Esophagus muscularis mucosa (tissue), 3 donors: ENCODE results near the gene TBC1D24.

Experiments used
- CTCF ChIP-seq, 3 experiments: fragments of 200-600 bp in 2 of 3; fragments of 450-650 bp in 1 of 3; sonication (generic) in 2 of 3; IDR thresholded peaks; one replicate each; pipeline ENCODE4 v1.5.1; 2017 to 2019; ENCODE audit warnings: antibody characterized with exemption in 3 of 3, mild to moderate bottlenecking in 2 of 3, moderate library complexity in 1 of 3
- POLR2AphosphoS5 ChIP-seq, 2 donors: sonication (generic); formaldehyde crosslinking; IDR thresholded peaks; one replicate each; pipeline ENCODE4 v1.6.1; 2017; ENCODE audit warnings: antibody characterized with exemption in 2 of 2

GRCh38 chr16:2472885-2473445 is 2.0 kb upstream of the TBC1D24 start:
- TF ChIP-seq CTCF (IDR thresholded peaks at IDR 0.05) = no peak
- TF ChIP-seq POLR2AphosphoS5 (IDR thresholded peaks at IDR 0.05) = no peak
